DND-41 (cell line): ENCODE measurements around the gene COG5.

Experiments
- ATAC-seq: fragments of 200-7000 bp; cut with Tn5 transposase; 3 replicates; pipeline ENCODE4 v1.9.1; 2021; ENCODE audit warnings: low read depth; ENCODE audit not compliant: insufficient read depth
- DNase-seq: peaks from one replicate; pipeline ENCODE4 v3.0.0-alpha.2; 2020
- H2AFZ ChIP-seq: 2 replicates; pipeline ENCODE4 v1.6.0; 2012; ENCODE audit warnings: low read depth, low read length
- H3K27ac ChIP-seq: 2 replicates; pipeline ENCODE4 v1.5.1; 2012; ENCODE audit warnings: low read length, inconsistent platforms
- H3K27me3 ChIP-seq: fragments of 200-600 bp; sonication (generic); 2 replicates; pipeline ENCODE4 v1.6.0; 2012; ENCODE audit warnings: low read length, mild to moderate bottlenecking, inconsistent platforms; ENCODE audit not compliant: insufficient read depth, poor library complexity
- H3K36me3 ChIP-seq: 2 replicates; pipeline ENCODE4 v1.5.1; 2012; ENCODE audit warnings: low read length, inconsistent platforms; ENCODE audit not compliant: insufficient read depth
- H3K4me1 ChIP-seq: 2 replicates; pipeline ENCODE4 v1.5.1; 2012; ENCODE audit warnings: mild to moderate bottlenecking, low read length; ENCODE audit not compliant: insufficient read depth
- H3K4me2 ChIP-seq: 2 replicates; pipeline ENCODE4 v1.6.0; 2012; ENCODE audit warnings: mild to moderate bottlenecking, moderate library complexity, low read length, inconsistent platforms; ENCODE audit not compliant: insufficient read depth
- H3K4me3 ChIP-seq, 2 experiments: fragments of 200-600 bp in 1 of 2; shearing (Covaris generic) in 1 of 2; 2 replicates each; pipeline ENCODE4 v1.5.1; 2012 to 2016; ENCODE audit warnings: inconsistent platforms in 2 of 2, low read length in 2 of 2, mild to moderate bottlenecking in 2 of 2, low read depth in 1 of 2, moderate library complexity in 1 of 2
- H3K79me2 ChIP-seq: 2 replicates; pipeline ENCODE4 v1.6.0; 2012; ENCODE audit warnings: low read length, inconsistent platforms; ENCODE audit not compliant: insufficient read depth
- H3K9ac ChIP-seq: 2 replicates; pipeline ENCODE4 v1.6.0; 2012; ENCODE audit warnings: low read depth, mild to moderate bottlenecking, inconsistent platforms, low read length, moderate library complexity
- H3K9me3 ChIP-seq: 2 replicates; pipeline ENCODE4 v1.5.1; 2012; ENCODE audit warnings: low read length, moderate library complexity, mild to moderate bottlenecking, inconsistent platforms; ENCODE audit not compliant: insufficient read depth, severe bottlenecking
- H4K20me1 ChIP-seq: 2 replicates; pipeline ENCODE4 v1.6.0; 2012; ENCODE audit warnings: low read length; ENCODE audit not compliant: insufficient read depth
- CTCF ChIP-seq: IDR thresholded peaks from 2 replicates; pipeline ENCODE4 v1.5.1; 2012; ENCODE audit warnings: borderline replicate concordance, low read length, moderate library complexity, mild to moderate bottlenecking; ENCODE audit not compliant: poor library complexity, severe bottlenecking; ENCODE audit errors: extremely low read depth
- EZH2 ChIP-seq: IDR thresholded peaks from 3 replicates; pipeline ENCODE4 v1.6.1; 2012; ENCODE audit warnings: borderline replicate concordance, low read depth, mild to moderate bottlenecking, moderate library complexity, low read length, inconsistent platforms; ENCODE audit not compliant: severe bottlenecking

Gene COG5

GRCh38 chr7:107480932-107481331, 82.8 kb downstream of the COG5 start:
- DNase-seq, result no peak
- TF ChIP-seq EZH2, result no peak
- TF ChIP-seq CTCF, result no peak
- no peaks in the 10 kb centered on the region for H3K9me3 ChIP-seq
- ATAC-seq, result no peak
- H3K27ac ChIP-seq, result no peak overlapping the region
- no peak overlapping the region for H3K4me3 ChIP-seq
- H2AFZ ChIP-seq, result no peak overlapping the region
- no peak overlapping the region for H3K4me2 ChIP-seq
- H3K27me3 ChIP-seq, result no peaks in the 10 kb centered on the region
- H3K36me3 ChIP-seq, result no peaks in the 10 kb centered on the region
- no peaks in the 10 kb centered on the region for H3K79me2 ChIP-seq
- H3K9ac ChIP-seq, result no peak overlapping the region
- no peaks in the 10 kb centered on the region for H4K20me1 ChIP-seq
- H3K4me1 ChIP-seq, result no peaks in the 10 kb centered on the region

DNA sequence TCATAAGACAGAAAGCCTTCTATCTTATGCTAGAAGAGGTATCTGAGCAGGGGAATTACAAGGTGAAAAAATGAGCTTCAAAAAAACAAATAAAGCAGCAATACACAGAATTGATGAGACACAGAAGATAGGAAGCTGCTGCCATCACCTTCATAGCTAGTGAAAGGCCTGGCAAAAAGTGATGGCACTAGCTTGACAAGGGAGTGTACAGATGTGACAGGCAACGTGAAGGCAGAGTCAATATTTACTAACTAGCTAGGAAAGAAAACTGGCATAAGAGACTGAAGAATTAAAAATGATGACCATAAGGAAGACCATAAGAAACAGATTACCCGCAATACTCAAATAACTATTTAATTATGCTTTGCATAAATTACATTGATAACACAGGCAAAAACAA, 84.4 kb downstream of the COG5 start:
- Histone ChIP-seq H3K79me2 (no peaks in the 10 kb centered on the region), H2AFZ (no peak overlapping the region), H4K20me1 (no peaks in the 10 kb centered on the region), H3K27ac (no peak overlapping the region), H3K36me3 (no peaks in the 10 kb centered on the region), H3K4me1 (no peaks in the 10 kb centered on the region), H3K4me3 (no peak overlapping the region), H3K9ac (no peak overlapping the region), H3K27me3 (no peaks in the 10 kb centered on the region), H3K4me2 (no peak overlapping the region), H3K9me3 (no peaks in the 10 kb centered on the region)
- DNase-seq (no peak), ATAC-seq (no peak)
- no peak for TF ChIP-seq EZH2
- no peak for TF ChIP-seq CTCF

- Histone ChIP-seq H4K20me1 (no peaks in the 10 kb centered on the region; the same call in 1 of the 2 replicates), H3K36me3 (no peaks in the 10 kb centered on the region), H3K27ac (no peak overlapping the region), H3K4me3 (no peak overlapping the region), H3K9ac (no peak overlapping the region), H3K79me2 (no peaks in the 10 kb centered on the region), H3K27me3 (no peaks in the 10 kb centered on the region), H3K4me2 (no peak overlapping the region), H2AFZ (no peak overlapping the region), H3K4me1 (no peaks in the 10 kb centered on the region), H3K9me3 (no peaks in the 10 kb centered on the region)
- TF ChIP-seq CTCF (no peak), EZH2 (no peak)
- no peak for ATAC-seq
- no peak for DNase-seq
These were observed 89.6 kb downstream of the COG5 start for GRCh38 chr7:107474104-107474521.

- no peak for DNase-seq
- Histone ChIP-seq H3K4me1 (no peaks in the 10 kb centered on the region), H3K4me3 (no peak overlapping the region), H2AFZ (no peak overlapping the region), H3K79me2 (no peaks in the 10 kb centered on the region), H3K9me3 (no peaks in the 10 kb centered on the region), H3K27me3 (no peaks in the 10 kb centered on the region), H3K4me2 (no peak overlapping the region), H3K27ac (no peak overlapping the region), H3K9ac (no peak overlapping the region), H4K20me1 (no peaks in the 10 kb centered on the region; the same call in 1 of the 2 replicates), H3K36me3 (no peaks in the 10 kb centered on the region)
- TF ChIP-seq EZH2 (no peak), CTCF (no peak)
- ATAC-seq, result no peak
These were observed 91.6 kb downstream of the COG5 start for GRCh38 chr7:107472116-107472515.
